Endothelial cell of umbilical vein (primary cell): ENCODE measurements around the gene SLC46A2. TPM values are rescaled to one million over a fixed set of nuclear protein-coding genes. Genes with fewer than 3 reads are reported as not detected.

Source experiments
- BruUV-seq: library from RNA; stranded (reverse); fragments of 400-500 nt; replicated peaks from 2 replicates; lab custom pipeline; 2021; lab: Mats Ljungman, UMichigan
- CTCF ChIA-PET: fragments of 300-600, 350-600 bp; sonication (Branson Sonifier 250); formaldehyde crosslinking; loops from one replicate; lab custom pipeline; 2021; ENCODE audit warnings: antibody characterized with exemption, inconsistent platforms; lab: Charles Lee
- POLR2A ChIA-PET: fragments of 300-600, 350-600 bp; sonication (Branson Sonifier 250); formaldehyde crosslinking; loops from one replicate; lab custom pipeline; 2021; ENCODE audit warnings: antibody characterized with exemption, inconsistent platforms; lab: Charles Lee
- DNase-seq: peaks from one replicate; pipeline ENCODE4 v3.0.0-alpha.2; 2011; ENCODE audit warnings: low read depth, low spot score
- FAIRE-seq: peaks from 2 replicates; lab custom pipeline; 2011; peaks lifted over from hg19 to GRCh38; lab: Jason Lieb, UNC
- H2AFZ ChIP-seq: 2 replicates; pipeline ENCODE4 v1.6.0; 2012; ENCODE audit warnings: low read depth, low read length, control low read depth, inconsistent platforms
- H3K27ac ChIP-seq: 2 replicates; pipeline ENCODE4 v1.5.1; 2011; ENCODE audit warnings: low read depth, mild to moderate bottlenecking, control low read depth, low read length, moderate library complexity; ENCODE audit not compliant: insufficient read depth
- H3K27me3 ChIP-seq, 2 experiments: 2 replicates each; pipeline versions ENCODE4 v1.6.0 to v1.6.1; 2011; ENCODE audit warnings: low read length in 2 of 2, mixed read lengths in 1 of 2; ENCODE audit not compliant: control insufficient read depth in 2 of 2, insufficient read depth in 2 of 2
- H3K36me3 ChIP-seq, 2 experiments: 2 replicates in 1 of 2; 3 replicates in 1 of 2; pipeline ENCODE4 v1.5.1; 2011; ENCODE audit warnings: low read length in 2 of 2, mild to moderate bottlenecking in 1 of 2, moderate library complexity in 1 of 2; ENCODE audit not compliant: control insufficient read depth in 2 of 2, insufficient read depth in 2 of 2; ENCODE audit errors: extremely low read depth in 1 of 2
- H3K4me1 ChIP-seq: 3 replicates; pipeline ENCODE4 v1.5.1; 2011; ENCODE audit warnings: mild to moderate bottlenecking, low read length; ENCODE audit not compliant: control insufficient read depth, insufficient read depth; ENCODE audit errors: extremely low read depth
- H3K4me2 ChIP-seq: 2 replicates; pipeline ENCODE4 v1.6.1; 2011; ENCODE audit warnings: low read length, control low read depth, mixed read lengths; ENCODE audit not compliant: insufficient read depth
- H3K4me3 ChIP-seq, 3 experiments: fragments of 200-600 bp in 1 of 3; sonication (generic), shearing (Covaris generic) in 1 of 3; replicated peaks in 1 of 3; 2 replicates each; pipeline ENCODE4 v1.5.1; 2011 to 2016; ENCODE audit warnings: control low read depth in 3 of 3, low read length in 3 of 3, mild to moderate bottlenecking in 2 of 3, inconsistent platforms in 1 of 3, low read depth in 1 of 3, moderate library complexity in 1 of 3; ENCODE audit not compliant: insufficient read depth in 1 of 3
- H3K79me2 ChIP-seq: 2 replicates; pipeline ENCODE4 v1.6.0; 2012; ENCODE audit warnings: low read length, inconsistent platforms; ENCODE audit not compliant: control insufficient read depth, insufficient read depth
- H3K9ac ChIP-seq: replicated peaks from 2 replicates; pipeline ENCODE3; 2011; ENCODE audit warnings: low read length, control low read depth; ENCODE audit not compliant: insufficient read depth; ENCODE audit errors: extremely low read depth
- H3K9me1 ChIP-seq: replicated peaks from 3 replicates; pipeline ENCODE4 v1.6.0; 2011; ENCODE audit warnings: mild to moderate bottlenecking, low read length; ENCODE audit not compliant: control insufficient read depth, insufficient read depth; ENCODE audit errors: extremely low read depth
- H3K9me3 ChIP-seq: replicated peaks from 2 replicates; pipeline ENCODE4 v1.5.1; 2012; ENCODE audit warnings: low read length, inconsistent platforms; ENCODE audit not compliant: control insufficient read depth, insufficient read depth
- H4K20me1 ChIP-seq: replicated peaks from 2 replicates; pipeline ENCODE3; 2011; ENCODE audit warnings: mild to moderate bottlenecking, low read length; ENCODE audit not compliant: control insufficient read depth, insufficient read depth; ENCODE audit errors: extremely low read depth
- EZH2 ChIP-seq: IDR thresholded peaks from 2 replicates; pipeline ENCODE4 v1.6.1; 2012; ENCODE audit warnings: borderline replicate concordance, low read depth, mild to moderate bottlenecking, moderate library complexity, low read length, inconsistent platforms; ENCODE audit not compliant: severe bottlenecking
- FOS ChIP-seq: IDR thresholded peaks from 2 replicates; pipeline ENCODE4 v1.6.1; 2011; ENCODE audit warnings: mild to moderate bottlenecking, low read length, moderate library complexity, borderline replicate concordance; ENCODE audit not compliant: insufficient read depth
- GATA2 ChIP-seq: IDR thresholded peaks from 2 replicates; pipeline ENCODE4 v1.7.0; 2011; ENCODE audit warnings: low read depth, mild to moderate bottlenecking, moderate library complexity, mixed read lengths, low read length; ENCODE audit not compliant: insufficient read length, insufficient read depth
- MAX ChIP-seq: IDR thresholded peaks from 2 replicates; pipeline ENCODE4 v1.6.1; 2011; ENCODE audit not compliant: insufficient read depth, insufficient read length
- POLR2A ChIP-seq: IDR thresholded peaks from 2 replicates; pipeline ENCODE4 v1.6.1; 2012; ENCODE audit warnings: low read depth, mild to moderate bottlenecking, control low read depth, low read length
- dilution Hi-C: fragments of 300-500 bp; cut with MboI; formaldehyde crosslinking; loops from one replicate; pipeline ENCODE4 v1.15.0; 2019; ENCODE audit warnings: low sequenced_read_pairs; ENCODE audit not compliant: extremely low pct_ligation_motif_present
- intact Hi-C: fragments of 100-400 bp; cut with micrococcal nuclease; formaldehyde crosslinking; loops from one replicate; pipeline ENCODE4 v1.10.0; 2022
- polyA plus RNA-seq, 4 experiments: library from polyadenylated mRNA; depleted of rRNA in 3 of 4; stranded (reverse) in 3 of 4; unstranded in 1 of 4; fragments of >200 nt; gene quantifications; 2 replicates each; pipeline versions ENCODE4 v1.2.1 to v1.2.3, GENCODE V29; 2011 to 2012; ENCODE audit warnings: missing spikeins in 1 of 4
- total RNA-seq: library from RNA; stranded (reverse); gene quantifications from 2 replicates; pipeline ENCODE4 v1.2.3, GENCODE V29; 2021
- TF ChIP-seq, protein P1 (sequence below), 2 donors: IDR thresholded peaks; 1 replicate in 1 of 2; 2 replicates in 1 of 2; pipeline ENCODE4 v1.5.1; 2011; ENCODE audit warnings: low read length in 2 of 2, mild to moderate bottlenecking in 2 of 2, moderate library complexity in 2 of 2, control low read depth in 1 of 2, inconsistent platforms in 1 of 2, low read depth in 1 of 2; ENCODE audit not compliant: insufficient read depth in 1 of 2; ENCODE audit errors: extremely low read depth in 1 of 2

Gene SLC46A2
- total and polyA plus RNA-seq, 2 donors (not counting 3 experiments of a cell fraction or from before 2014, with no cell fraction given) = not detected

GRCh38 chr9:112886351-112886750 lies 4.3 kb downstream of the SLC46A2 start:
- Histone ChIP-seq H3K9ac (no peak overlapping the region), H3K4me1 (no peaks in the 10 kb centered on the region), H3K9me3 (no peaks in the 10 kb centered on the region), H3K4me2 (no peak overlapping the region), H3K27ac (no peak overlapping the region), H3K79me2 (no peaks in the 10 kb centered on the region), H3K9me1 (no peaks in the 10 kb centered on the region), H3K4me3 (no peak overlapping the region), H4K20me1 (no peaks in the 10 kb centered on the region), H3K36me3 (no peaks in the 10 kb centered on the region), H3K27me3 (peaks cover 12 to 14% of the 10 kb centered on the region in 2 experiments), H2AFZ (no peak overlapping the region)
- FAIRE-seq (no peak), DNase-seq (no peak)
- ChIA-PET CTCF (interaction anchor here (3.2 kb wide), 1 partner anchor 17 kb away, joined by 16 read pairs; no protein-coding TSS in a partner anchor), POLR2A (no interaction called here)
- intact Hi-C loops = no loop called here
- dilution Hi-C loops = no loop called here
- no TSS peak for BruUV-seq
- TF ChIP-seq POLR2A (no peak), EZH2 (no peak), MAX (no peak), FOS (no peak)
- TF ChIP-seq, protein P1, sequence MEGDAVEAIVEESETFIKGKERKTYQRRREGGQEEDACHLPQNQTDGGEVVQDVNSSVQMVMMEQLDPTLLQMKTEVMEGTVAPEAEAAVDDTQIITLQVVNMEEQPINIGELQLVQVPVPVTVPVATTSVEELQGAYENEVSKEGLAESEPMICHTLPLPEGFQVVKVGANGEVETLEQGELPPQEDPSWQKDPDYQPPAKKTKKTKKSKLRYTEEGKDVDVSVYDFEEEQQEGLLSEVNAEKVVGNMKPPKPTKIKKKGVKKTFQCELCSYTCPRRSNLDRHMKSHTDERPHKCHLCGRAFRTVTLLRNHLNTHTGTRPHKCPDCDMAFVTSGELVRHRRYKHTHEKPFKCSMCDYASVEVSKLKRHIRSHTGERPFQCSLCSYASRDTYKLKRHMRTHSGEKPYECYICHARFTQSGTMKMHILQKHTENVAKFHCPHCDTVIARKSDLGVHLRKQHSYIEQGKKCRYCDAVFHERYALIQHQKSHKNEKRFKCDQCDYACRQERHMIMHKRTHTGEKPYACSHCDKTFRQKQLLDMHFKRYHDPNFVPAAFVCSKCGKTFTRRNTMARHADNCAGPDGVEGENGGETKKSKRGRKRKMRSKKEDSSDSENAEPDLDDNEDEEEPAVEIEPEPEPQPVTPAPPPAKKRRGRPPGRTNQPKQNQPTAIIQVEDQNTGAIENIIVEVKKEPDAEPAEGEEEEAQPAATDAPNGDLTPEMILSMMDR (IDR thresholded peaks at IDR 0.05; ENCODE audit: extremely low read depth in 1 of 2, insufficient read depth in 1 of 2, low read depth in 1 of 2, low read length in 2 of 2) = no peak

DNA sequence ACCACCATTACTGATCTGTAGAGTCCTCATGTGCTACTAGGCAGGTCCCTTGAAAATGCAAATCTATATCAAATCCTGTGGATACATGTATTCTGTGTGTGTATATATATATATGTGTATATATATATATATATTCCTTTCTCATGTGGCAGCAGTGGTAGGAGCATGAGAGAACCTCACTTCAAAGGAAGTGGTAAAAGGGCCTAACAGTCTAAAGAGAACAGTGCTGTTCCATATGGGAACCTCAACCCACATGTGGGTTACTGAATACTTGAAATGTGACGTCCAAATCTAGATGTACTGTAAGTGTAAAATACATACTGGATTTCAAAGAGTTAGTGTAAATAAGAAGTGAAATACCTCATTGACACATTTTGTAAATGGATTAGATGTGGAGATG lies 5.4 kb downstream of the SLC46A2 start:
- no peaks in the 10 kb centered on the region for H3K4me1 ChIP-seq
- ChIA-PET POLR2A (no interaction called here), CTCF (interaction anchor here (1.1 to 2.0 kb wide), 2 partner anchors 9 to 18 kb away, joined by 4 to 15 read pairs; no protein-coding TSS in a partner anchor)
- no peak for TF ChIP-seq GATA2
- H3K27ac ChIP-seq = no peak overlapping the region
- no peaks in the 10 kb centered on the region for H3K9me3 ChIP-seq
- dilution Hi-C loops = no loop called here
- H3K36me3 ChIP-seq = no peaks in the 10 kb centered on the region
- no peaks in the 10 kb centered on the region for H3K79me2 ChIP-seq
- intact Hi-C loops = no loop called here
- no peak overlapping the region for H3K4me3 ChIP-seq
- peaks cover 8% of the 10 kb centered on the region in 2 experiments for H3K27me3 ChIP-seq
- H4K20me1 ChIP-seq = no peaks in the 10 kb centered on the region
- no peaks in the 10 kb centered on the region for H3K9me1 ChIP-seq
- H3K9ac ChIP-seq = no peak overlapping the region
- DNase-seq = no peak
- no TSS peak for BruUV-seq
- no peak overlapping the region for H2AFZ ChIP-seq
- FAIRE-seq = no peak
- H3K4me2 ChIP-seq = no peak overlapping the region
